Inflammatory macrophage (primary cell): ENCODE data around the gene POLH.

Experiments used
- DNase-seq, 2 donors: peaks; one replicate each; pipeline ENCODE4 v3.0.0-alpha.2; 2020 to 2022

The POLH gene

DNA sequence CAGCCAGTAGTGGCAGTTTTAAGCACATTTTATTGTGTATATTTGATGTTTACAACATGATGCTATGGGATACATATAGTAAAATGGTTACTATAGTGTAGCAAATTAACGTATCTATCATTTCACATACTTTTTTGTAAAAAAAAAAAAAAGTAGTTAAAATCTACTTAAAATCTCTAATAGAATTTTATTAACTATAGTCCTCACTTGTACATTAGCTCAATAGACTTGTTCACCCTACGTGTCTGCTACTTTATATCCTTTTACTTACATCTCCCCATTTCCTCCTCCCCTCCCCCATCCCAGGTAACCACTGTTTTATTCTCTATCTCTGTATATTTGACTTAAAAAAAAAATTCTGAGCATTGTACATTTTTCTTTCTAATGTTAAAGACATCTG lies 30.0 kb downstream of the POLH start:
- DNase-seq, result no peak

DNA sequence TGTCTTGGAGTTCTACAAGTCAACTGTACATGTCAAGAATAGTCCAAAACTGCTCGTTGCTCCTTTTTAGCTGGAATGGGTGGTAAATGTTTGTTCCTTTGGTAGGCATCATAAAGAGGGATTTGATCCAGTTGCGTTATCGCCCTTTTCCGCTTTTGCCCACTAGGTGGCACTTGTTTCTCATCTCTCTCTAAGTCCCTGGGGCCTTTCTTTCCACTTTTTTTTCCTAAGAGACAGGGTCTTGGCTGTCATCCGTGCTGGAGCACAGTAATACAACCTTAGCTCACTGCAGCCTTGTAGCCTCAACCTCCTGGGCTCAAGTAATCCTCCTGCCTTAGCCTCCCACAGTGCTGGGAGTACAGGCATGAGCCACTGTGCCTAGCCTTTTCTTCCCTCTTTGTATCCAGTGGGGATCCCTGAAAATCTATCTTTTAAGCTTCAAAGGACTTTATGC lies 32.4 kb downstream of the POLH start:
- DNase-seq, result peak; percentile 64 to 69

DNA sequence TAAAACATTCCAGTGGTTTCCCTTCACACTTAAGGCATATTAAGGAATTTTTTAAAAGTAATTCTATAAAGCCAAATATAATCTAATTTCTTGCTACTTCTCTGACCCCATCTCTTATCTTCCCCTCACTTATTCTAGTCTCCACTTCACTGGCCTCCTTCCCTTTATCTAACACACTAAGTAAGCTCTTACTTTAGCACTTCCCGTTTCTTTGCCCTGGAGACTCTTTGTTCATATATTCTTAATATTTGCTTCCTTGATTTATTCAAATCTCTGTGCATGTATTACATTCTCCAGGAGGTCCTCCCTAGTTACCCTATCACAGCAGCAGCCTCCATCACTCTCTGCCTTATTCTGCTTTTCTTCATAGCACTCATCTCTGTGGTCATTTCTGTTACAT lies 32.8 kb downstream of the POLH start:
- DNase-seq, result peak; percentile 25 to 57

DNA sequence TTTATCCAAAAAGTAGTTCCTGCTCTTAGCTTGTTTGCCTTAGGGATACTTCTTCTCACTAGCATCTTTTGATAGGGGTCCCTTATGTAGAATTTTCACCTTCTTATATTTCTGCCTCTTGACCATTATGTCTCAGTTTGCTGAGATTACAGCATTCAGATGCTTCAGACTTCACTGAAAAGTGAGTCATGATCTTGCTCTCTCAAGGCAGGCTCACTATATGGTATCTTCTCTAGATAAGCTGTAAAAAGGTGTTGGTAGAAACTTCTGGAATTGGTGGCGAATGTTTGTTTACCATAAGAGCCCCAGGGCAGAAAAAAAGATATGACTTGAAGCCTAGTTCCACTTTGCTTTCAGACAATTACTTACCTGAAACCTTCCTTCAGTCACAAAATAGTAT lies 33.4 kb downstream of the POLH start:
- no peak for DNase-seq

DNA sequence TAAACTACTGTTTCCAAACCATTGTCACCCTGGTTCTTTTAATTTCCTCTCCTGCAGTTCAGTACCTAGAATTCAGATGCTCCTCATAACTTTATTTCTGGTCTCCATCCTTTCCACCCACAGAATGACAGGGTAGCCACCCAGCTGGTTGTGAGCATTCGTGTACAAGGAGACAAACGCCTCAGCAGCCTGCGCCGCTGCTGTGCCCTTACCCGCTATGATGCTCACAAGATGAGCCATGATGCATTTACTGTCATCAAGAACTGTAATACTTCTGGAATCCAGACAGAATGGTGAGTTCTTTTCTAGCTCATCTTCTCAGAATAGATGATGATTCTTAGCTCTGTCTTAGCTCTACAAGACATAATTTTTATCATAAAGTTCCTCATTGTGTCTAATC lies 34.4 kb downstream of the POLH start:
- no peak for DNase-seq

DNA sequence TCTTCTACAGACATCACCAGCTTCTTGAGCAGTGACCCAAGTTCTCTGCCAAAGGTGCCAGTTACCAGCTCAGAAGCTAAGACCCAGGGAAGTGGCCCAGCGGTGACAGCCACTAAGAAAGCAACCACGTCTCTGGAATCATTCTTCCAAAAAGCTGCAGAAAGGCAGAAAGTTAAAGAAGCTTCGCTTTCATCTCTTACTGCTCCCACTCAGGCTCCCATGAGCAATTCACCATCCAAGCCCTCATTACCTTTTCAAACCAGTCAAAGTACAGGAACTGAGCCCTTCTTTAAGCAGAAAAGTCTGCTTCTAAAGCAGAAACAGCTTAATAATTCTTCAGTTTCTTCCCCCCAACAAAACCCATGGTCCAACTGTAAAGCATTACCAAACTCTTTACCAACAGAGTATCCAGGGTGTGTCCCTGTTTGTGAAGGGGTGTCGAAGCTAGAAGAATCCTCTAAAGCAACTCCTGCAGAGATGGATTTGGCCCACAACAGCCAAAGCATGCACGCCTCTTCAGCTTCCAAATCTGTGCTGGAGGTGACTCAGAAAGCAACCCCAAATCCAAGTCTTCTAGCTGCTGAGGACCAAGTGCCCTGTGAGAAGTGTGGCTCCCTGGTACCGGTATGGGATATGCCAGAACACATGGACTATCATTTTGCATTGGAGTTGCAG lies 37.9 kb downstream of the POLH start:
- DNase-seq, result no peak

DNA sequence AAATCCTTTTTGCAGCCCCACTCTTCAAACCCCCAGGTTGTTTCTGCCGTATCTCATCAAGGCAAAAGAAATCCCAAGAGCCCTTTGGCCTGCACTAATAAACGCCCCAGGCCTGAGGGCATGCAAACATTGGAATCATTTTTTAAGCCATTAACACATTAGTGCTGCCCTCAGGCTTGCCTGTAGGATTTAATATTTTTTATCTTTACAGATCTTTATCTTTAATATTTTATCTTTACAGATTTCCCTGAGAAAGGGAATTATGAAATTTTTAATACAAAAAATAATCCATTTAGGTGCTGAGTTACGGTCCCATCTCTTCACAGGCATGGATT lies 38.4 kb downstream of the POLH start:
- DNase-seq, result no peak

DNA sequence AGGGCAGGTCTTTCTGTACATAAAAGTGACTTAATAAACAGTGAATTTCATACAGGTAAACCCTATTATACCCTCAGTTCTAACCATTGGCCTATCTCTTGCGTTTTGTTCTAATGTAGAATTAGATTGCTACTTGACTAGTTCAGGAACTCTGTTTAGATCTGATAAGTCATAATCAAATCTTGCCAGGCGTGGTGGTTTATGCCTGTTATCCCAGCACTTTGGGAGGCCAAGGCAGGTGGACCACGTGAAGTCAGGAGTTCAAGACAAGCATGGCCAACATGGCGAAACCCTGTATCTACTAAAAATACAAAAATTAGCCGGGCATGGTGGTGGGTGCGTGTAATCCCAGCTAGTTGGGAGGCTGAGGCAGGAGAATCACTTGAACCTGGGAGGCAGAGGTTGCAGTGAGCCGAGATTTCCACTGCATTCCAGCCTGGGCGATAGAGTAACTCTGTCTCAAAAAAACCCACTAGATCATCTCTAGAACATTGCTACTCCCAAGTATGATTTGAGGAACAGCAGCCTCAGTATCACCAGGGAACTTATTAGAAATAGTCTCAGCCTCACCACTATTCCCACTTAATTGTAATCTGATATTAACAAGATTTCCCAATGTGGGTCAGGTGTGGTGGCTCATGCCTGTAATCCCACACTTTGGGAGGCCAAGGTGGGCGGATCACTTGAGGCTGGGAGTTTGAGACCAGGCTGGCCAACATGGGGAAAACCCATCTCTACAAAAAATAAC lies 40.9 kb downstream of the POLH start:
- DNase-seq, result no peak

DNA sequence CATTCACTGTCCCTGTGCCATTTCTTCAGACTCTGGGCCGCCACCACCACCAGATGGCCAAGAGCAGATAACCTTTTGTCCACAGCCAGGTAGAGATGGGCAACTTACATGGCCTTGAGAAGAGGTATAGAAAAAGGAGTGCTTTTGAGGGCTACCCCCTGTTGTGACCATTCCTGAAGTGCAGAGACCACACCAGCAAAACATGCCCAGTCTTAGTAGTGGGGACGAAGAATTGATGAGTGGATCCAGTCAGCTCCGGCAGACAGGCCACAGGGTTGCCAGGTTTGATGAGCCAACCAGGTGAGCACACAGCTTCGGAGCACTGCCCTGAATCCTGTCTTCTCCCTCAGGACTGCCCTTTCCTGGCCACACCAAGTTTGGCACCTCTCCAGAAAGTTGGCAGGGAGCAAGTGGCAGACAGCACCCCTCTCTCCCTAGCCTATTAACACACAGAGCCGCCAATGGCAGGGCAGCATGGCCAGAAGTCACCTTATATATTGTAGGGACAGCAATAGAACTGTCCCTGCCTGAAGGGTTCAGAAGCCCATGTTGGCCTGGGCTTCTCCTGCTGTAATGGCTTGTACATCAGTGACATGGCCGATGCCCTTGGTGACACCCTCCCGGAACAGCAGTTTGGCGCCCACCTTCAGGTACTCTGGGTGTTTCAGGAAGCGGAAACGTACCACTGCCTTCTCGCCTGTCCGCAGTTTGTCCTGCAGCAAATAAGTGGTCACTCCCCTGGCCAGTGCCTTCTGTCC lies 45.3 kb downstream of the POLH start:
- no peak for DNase-seq

DNA sequence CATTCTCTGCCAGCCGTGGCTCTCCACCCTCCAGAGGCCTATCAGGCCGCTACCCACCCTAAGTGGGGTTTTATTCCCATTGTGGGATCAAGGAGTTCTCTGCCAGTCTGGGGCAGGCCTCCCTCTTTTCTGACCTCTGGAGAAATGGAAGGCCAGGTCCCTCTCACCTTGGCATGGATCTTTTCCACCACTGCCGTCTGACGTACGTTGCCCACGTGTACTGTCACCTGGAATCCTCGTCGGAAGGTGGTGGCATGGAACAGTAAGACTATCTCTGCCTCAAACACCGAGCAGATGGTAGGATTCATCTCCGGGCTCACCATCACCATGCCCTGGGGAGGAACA lies 45.8 kb downstream of the POLH start:
- no peak for DNase-seq

DNA sequence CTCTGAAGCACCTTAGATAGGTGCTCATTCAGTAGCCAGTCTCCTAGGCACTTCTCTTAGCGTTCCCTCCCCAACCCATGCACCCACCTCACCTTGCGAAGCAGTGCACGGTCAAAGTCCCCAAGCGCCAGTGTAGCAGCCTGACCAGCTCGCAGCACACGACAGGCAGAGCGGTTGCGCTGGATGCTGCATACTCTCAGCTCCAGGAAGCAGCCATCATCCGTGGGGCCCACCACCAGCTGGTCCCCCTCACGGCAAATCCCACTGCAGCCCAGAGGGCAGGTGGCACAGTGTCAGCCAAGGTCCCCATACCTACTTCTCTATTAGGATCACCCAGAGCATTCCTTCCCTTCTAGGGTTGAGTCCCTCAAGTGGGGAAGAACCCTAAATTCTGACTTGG lies 46.6 kb downstream of the POLH start:
- DNase-seq, result no peak

DNA sequence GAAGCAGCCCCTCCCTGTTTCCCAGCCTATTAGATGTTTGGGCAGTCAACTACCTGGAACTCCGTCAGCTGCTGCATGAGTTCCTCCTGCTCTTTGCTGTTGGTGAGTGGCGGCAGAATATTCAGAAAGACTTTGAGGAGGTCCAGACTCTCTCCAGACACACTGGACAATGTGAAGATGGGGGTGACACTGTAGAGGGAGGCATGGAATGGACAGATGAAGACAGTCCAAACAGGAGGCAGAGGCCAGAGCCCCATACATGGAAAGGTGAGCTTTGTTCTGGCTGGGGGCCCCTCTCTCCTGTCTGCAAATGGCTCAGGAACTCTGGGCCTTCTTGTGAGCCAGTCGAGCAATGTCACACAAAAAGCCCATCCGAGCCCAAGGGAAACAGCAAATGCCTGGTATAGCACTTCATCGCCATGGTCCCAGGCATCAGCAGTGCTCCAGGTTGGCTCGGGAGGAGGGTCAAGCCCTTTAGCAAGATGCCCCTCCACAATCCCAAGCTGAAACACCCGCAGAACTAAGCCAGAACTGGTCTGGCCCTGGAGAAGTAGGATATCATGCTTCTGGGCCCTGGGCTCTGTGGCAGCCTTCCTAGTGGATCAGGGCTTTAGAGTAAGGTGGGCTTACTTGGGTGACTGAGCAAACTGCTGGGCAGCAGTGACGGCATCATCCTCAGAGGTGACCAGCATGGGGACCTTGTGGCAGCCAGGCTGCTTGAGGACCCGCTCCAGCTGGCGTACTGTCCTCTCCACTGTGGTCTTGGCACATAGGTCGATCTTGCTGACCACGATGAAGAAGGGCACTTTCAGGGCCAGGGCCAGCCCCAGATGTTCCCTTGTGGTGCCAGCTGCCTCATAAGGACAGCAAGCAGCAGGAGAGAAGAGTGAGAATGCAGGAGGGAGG lies 48.1 kb downstream of the POLH start:
- DNase-seq, result no peak

DNA sequence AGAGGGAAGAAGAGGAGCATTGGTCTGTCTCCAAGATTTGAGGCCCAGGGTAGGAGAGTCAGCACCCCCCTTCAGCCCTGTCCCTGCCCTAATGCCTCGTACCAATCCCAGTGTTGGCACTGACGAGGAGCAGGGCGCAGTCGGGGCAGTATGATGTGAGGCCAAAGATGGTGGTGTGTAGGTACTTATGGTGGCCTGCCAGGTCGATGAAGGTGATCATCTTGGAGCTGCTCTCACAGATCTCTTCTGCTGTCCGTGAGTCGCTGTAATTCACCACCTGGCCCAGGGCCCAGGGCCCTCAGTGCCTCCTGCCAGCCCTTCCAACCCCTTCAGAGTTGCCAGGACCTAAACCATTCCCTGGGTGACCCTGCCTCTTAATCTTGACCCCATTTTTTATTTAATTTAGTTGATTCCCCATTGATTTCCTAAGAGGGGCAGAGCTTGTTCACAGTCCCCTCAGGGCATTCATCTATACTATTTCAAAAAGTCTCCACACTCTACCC lies 48.9 kb downstream of the POLH start:
- no peak for DNase-seq

DNA sequence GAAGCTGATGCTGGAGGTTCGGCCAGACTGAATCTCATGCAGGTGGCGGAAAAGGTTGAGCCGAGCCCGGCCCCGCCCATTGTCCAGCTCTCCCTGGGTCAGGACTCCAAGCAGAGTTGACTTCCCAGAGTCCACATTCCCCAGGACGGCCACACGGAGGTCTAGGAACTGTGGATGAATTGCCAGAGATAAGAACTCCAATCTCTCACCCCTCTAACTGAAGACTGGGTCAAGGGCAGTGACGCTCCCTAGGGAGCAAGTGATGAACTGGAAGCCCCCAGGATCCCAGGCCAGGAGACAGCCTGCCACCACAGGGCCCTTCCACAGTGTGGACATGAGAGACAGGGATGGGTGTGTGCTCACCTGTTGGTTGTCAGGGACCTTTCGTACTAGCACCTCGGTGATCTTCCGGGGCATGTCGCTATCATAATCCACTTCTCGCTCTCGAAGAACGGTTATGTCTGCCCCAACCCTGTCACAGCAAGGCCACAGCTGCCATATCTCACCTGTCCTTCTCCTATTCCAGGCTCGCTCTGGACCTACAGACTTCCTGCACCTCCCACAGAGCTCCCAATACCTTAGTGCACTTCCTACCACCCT lies 49.5 kb downstream of the POLH start:
- no peak for DNase-seq

DNA sequence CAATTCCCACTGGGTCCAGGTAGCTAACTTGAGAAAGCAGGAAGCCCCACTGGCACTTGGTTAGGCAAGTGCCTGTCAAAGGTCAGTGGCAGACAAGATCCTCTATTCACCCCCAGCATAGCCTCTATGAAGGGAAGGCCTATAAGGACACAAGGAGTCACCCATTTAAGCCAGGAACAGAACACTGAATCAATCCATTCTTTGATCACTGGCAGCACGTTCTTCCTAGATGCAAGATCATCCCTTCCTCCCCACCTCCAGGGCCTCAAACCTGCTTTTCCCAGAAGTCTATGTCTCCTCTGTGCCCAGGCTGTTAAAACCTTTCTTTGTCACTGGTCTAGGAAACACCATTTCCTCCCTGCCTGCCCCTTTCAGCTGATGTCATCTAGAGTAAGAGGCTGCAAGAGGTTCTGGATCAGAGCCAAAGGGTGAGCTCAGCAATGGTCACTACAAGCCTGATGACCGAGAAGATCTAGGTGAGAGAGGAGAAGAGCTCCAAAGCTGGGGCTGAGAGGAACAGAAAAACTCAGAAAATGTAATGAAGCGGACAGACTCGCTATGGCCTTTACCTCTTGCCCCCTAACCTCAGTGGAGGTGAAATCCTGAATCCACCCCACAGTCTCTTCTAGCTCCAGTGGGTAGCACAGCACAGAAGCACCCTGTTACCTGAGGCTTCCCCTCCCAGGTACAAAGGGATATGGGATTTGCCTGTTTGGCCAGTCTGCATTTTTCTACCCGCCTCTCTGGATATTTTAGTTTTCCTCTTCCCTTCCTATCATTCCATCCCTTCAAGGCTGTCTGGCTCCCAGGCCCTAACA lies 51.2 kb downstream of the POLH start:
- peak; percentile 96 to 97 for DNase-seq

DNA sequence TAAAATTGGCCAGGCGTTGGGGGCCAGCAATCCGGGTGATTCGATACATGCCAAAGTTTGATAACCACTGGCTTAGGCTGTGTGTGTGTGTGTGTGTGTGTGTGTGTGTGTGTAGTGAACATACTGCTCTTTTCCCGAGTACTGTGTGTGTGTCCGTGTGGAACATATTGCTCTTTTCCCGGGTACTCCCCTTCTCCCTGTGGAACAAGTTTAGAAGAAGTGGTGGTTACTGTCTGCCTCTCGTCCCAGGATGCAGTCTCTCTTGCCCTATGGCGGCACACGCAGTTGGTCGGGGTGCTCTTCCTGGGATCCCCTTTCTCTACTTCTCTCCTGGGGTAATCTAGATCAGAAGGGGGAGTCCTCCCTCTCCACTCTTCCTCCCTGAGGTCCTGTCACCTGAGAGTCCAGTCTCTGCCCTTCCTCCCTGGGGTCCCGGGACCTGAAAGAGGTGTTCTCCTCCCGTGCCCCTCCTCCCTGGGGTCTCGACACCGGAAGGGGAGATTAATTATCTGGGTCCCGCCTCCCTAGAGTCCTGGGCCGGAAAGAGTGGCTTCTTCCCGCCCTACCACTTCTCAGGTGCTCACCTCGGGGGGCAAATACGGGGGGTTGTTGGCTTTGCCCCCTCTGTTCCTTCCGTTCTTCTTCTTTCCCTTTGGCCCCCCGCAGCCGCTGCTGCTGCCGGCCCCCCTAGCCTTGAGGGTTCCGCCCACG lies 52.6 kb downstream of the POLH start:
- peak; percentile 27 to 31 for DNase-seq

DNA sequence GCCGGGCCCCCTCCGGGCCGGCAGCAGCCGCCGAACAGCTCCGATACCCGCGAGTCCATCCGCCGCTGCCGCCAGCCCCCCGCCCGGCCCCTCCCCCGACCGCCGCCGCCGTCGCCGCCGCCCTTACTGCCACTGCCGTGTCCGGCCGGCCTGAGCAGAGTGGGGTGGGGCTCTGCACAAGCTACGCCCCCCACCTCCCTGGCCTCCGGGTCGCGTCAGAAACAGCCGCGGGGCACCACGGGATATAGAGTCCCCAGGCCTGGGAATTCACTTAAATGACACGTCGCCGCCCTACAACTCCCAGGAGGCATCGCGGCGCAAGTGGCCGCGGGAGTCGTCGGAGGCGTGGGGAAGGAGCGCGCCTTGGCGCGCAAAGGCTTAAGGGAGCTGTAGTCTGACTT lies 53.1 kb downstream of the POLH start, which contains the start of gene GTPBP2:
GTPBP2 (minus strand) TSS at position 161 of the 401 bp plus-strand sequence; CDS start at position 59, 102 bp downstream.
- DNase-seq, result peak; percentile 99

DNA sequence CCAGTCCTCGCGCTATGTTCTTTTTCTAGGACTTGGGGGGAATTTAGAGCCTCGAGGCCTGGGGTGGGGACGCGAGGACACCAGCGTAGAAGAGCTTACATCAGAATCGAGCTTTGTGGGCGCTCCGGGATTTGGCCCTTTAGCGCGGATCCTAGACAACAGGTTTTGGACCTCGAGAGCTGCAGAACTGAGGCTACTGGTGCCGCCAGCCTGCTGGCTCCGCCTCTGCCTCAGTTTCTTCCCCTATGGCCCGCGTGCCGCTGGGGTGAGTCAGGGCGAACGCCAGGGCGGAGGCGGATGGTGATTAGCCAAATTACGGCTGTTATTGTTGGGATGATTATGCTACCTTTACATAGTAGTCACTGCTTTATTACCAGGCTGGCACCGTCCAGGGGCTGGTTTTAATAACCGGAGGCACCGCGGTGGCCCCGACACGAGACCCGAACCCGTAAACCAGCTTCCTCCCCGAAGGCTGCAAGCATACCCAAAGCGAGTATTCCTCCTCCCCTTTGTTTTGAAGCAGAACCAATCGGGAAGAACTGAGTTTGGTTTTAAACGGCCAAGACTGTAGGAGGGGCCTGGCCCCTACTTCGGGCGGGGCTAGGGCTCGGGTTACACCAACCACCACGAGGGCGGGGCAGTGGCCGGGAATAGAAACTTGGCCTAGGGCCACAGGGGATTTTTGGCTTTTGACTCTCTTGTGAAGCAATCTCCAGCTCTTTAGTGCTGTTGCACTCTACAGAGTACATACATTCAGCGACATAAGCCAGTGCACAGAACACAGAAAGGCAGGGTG lies 53.7 kb downstream of the POLH start:
- peak; percentile 98 to 99 for DNase-seq

DNA sequence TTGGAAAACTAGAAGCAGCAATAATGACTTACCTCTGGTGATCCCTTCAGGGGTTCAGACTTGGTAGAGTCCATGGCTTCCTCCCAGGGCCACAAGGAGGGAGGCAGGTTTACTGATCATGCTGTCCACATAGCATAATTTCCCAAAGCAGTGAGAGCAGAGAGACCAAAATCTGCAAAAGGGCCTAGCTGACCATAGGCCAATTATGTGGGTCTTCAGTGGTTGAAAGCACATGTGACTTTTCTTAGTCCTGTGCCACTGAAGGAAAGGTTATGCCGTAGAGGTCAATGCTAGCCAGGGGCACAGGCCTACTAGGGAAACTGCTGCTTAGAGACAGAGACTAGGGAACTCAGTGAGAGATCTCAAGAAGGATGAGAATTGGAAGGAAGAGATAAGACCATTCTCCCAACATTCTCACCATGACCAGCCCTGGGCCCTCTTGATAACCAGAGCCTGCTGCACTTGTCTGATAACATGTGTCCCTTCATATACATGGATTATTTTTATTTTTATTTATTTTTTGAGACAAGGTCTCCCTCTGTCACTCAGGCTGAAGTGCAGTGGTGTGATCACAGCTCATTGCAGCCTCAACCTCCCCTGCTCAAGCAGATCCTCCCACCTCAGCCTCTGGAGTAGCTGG lies 55.1 kb downstream of the POLH start:
- no peak for DNase-seq
